Endothelial cell of umbilical vein (primary cell): ENCODE results near the gene TRAPPC10. TPM values are rescaled to one million over a fixed set of nuclear protein-coding genes. Genes with fewer than 3 reads are reported as not detected.

ENCODE experiments used
- BruUV-seq: library from RNA; stranded (reverse); fragments of 400-500 nt; replicated peaks from 2 replicates; lab custom pipeline; 2021; lab: Mats Ljungman, UMichigan
- CTCF ChIA-PET: fragments of 300-600, 350-600 bp; sonication (Branson Sonifier 250); formaldehyde crosslinking; loops from one replicate; lab custom pipeline; 2021; ENCODE audit warnings: antibody characterized with exemption, inconsistent platforms; lab: Charles Lee
- POLR2A ChIA-PET: fragments of 300-600, 350-600 bp; sonication (Branson Sonifier 250); formaldehyde crosslinking; loops from one replicate; lab custom pipeline; 2021; ENCODE audit warnings: antibody characterized with exemption, inconsistent platforms; lab: Charles Lee
- DNase-seq: peaks from one replicate; pipeline ENCODE4 v3.0.0-alpha.2; 2011; ENCODE audit warnings: low read depth, low spot score
- FAIRE-seq: peaks from 2 replicates; lab custom pipeline; 2011; peaks lifted over from hg19 to GRCh38; lab: Jason Lieb, UNC
- H2AFZ ChIP-seq: 2 replicates; pipeline ENCODE4 v1.6.0; 2012; ENCODE audit warnings: low read depth, low read length, control low read depth, inconsistent platforms
- H3K27ac ChIP-seq: 2 replicates; pipeline ENCODE4 v1.5.1; 2011; ENCODE audit warnings: low read depth, mild to moderate bottlenecking, control low read depth, low read length, moderate library complexity; ENCODE audit not compliant: insufficient read depth
- H3K27me3 ChIP-seq, 2 experiments: 2 replicates each; pipeline versions ENCODE4 v1.6.0 to v1.6.1; 2011; ENCODE audit warnings: low read length in 2 of 2, mixed read lengths in 1 of 2; ENCODE audit not compliant: control insufficient read depth in 2 of 2, insufficient read depth in 2 of 2
- H3K36me3 ChIP-seq, 2 experiments: 2 replicates in 1 of 2; 3 replicates in 1 of 2; pipeline ENCODE4 v1.5.1; 2011; ENCODE audit warnings: low read length in 2 of 2, mild to moderate bottlenecking in 1 of 2, moderate library complexity in 1 of 2; ENCODE audit not compliant: control insufficient read depth in 2 of 2, insufficient read depth in 2 of 2; ENCODE audit errors: extremely low read depth in 1 of 2
- H3K4me1 ChIP-seq: 3 replicates; pipeline ENCODE4 v1.5.1; 2011; ENCODE audit warnings: mild to moderate bottlenecking, low read length; ENCODE audit not compliant: control insufficient read depth, insufficient read depth; ENCODE audit errors: extremely low read depth
- H3K4me2 ChIP-seq: 2 replicates; pipeline ENCODE4 v1.6.1; 2011; ENCODE audit warnings: low read length, control low read depth, mixed read lengths; ENCODE audit not compliant: insufficient read depth
- H3K4me3 ChIP-seq, 3 experiments: fragments of 200-600 bp in 1 of 3; sonication (generic), shearing (Covaris generic) in 1 of 3; replicated peaks in 1 of 3; 2 replicates each; pipeline ENCODE4 v1.5.1; 2011 to 2016; ENCODE audit warnings: control low read depth in 3 of 3, low read length in 3 of 3, mild to moderate bottlenecking in 2 of 3, inconsistent platforms in 1 of 3, low read depth in 1 of 3, moderate library complexity in 1 of 3; ENCODE audit not compliant: insufficient read depth in 1 of 3
- H3K79me2 ChIP-seq: 2 replicates; pipeline ENCODE4 v1.6.0; 2012; ENCODE audit warnings: low read length, inconsistent platforms; ENCODE audit not compliant: control insufficient read depth, insufficient read depth
- H3K9ac ChIP-seq: replicated peaks from 2 replicates; pipeline ENCODE3; 2011; ENCODE audit warnings: low read length, control low read depth; ENCODE audit not compliant: insufficient read depth; ENCODE audit errors: extremely low read depth
- H3K9me1 ChIP-seq: replicated peaks from 3 replicates; pipeline ENCODE4 v1.6.0; 2011; ENCODE audit warnings: mild to moderate bottlenecking, low read length; ENCODE audit not compliant: control insufficient read depth, insufficient read depth; ENCODE audit errors: extremely low read depth
- H3K9me3 ChIP-seq: replicated peaks from 2 replicates; pipeline ENCODE4 v1.5.1; 2012; ENCODE audit warnings: low read length, inconsistent platforms; ENCODE audit not compliant: control insufficient read depth, insufficient read depth
- H4K20me1 ChIP-seq: replicated peaks from 2 replicates; pipeline ENCODE3; 2011; ENCODE audit warnings: mild to moderate bottlenecking, low read length; ENCODE audit not compliant: control insufficient read depth, insufficient read depth; ENCODE audit errors: extremely low read depth
- CTCF ChIP-seq, 2 donors: IDR thresholded peaks; 1 replicate in 1 of 2; 2 replicates in 1 of 2; pipeline ENCODE4 v1.5.1; 2011; ENCODE audit warnings: low read length in 2 of 2, mild to moderate bottlenecking in 2 of 2, moderate library complexity in 2 of 2, control low read depth in 1 of 2, inconsistent platforms in 1 of 2, low read depth in 1 of 2; ENCODE audit not compliant: insufficient read depth in 1 of 2; ENCODE audit errors: extremely low read depth in 1 of 2
- EZH2 ChIP-seq: IDR thresholded peaks from 2 replicates; pipeline ENCODE4 v1.6.1; 2012; ENCODE audit warnings: borderline replicate concordance, low read depth, mild to moderate bottlenecking, moderate library complexity, low read length, inconsistent platforms; ENCODE audit not compliant: severe bottlenecking
- FOS ChIP-seq: IDR thresholded peaks from 2 replicates; pipeline ENCODE4 v1.6.1; 2011; ENCODE audit warnings: mild to moderate bottlenecking, low read length, moderate library complexity, borderline replicate concordance; ENCODE audit not compliant: insufficient read depth
- GATA2 ChIP-seq: IDR thresholded peaks from 2 replicates; pipeline ENCODE4 v1.7.0; 2011; ENCODE audit warnings: low read depth, mild to moderate bottlenecking, moderate library complexity, mixed read lengths, low read length; ENCODE audit not compliant: insufficient read length, insufficient read depth
- JUN ChIP-seq: IDR thresholded peaks from 2 replicates; pipeline ENCODE4 v1.6.1; 2011; ENCODE audit warnings: borderline replicate concordance, low read depth; ENCODE audit not compliant: insufficient read length, insufficient read depth
- MAX ChIP-seq: IDR thresholded peaks from 2 replicates; pipeline ENCODE4 v1.6.1; 2011; ENCODE audit not compliant: insufficient read depth, insufficient read length
- MYC ChIP-seq: IDR thresholded peaks from one replicate; pipeline ENCODE4 v1.6.1; 2011; ENCODE audit warnings: mild to moderate bottlenecking, low read depth, low read length
- POLR2A ChIP-seq: IDR thresholded peaks from 2 replicates; pipeline ENCODE4 v1.6.1; 2012; ENCODE audit warnings: low read depth, mild to moderate bottlenecking, control low read depth, low read length
- POLR2AphosphoS5 ChIP-seq: IDR thresholded peaks from 2 replicates; pipeline ENCODE4 v1.6.1; 2012; ENCODE audit warnings: low read depth, mild to moderate bottlenecking, control low read depth, low read length, moderate library complexity; ENCODE audit not compliant: insufficient read depth
- dilution Hi-C: fragments of 300-500 bp; cut with MboI; formaldehyde crosslinking; loops from one replicate; pipeline ENCODE4 v1.15.0; 2019; ENCODE audit warnings: low sequenced_read_pairs; ENCODE audit not compliant: extremely low pct_ligation_motif_present
- intact Hi-C: fragments of 100-400 bp; cut with micrococcal nuclease; formaldehyde crosslinking; loops from one replicate; pipeline ENCODE4 v1.10.0; 2022
- polyA plus RNA-seq, 4 experiments: library from polyadenylated mRNA; depleted of rRNA in 3 of 4; stranded (reverse) in 3 of 4; unstranded in 1 of 4; fragments of >200 nt; gene quantifications; 2 replicates each; pipeline versions ENCODE4 v1.2.1 to v1.2.3, GENCODE V29; 2011 to 2012; ENCODE audit warnings: missing spikeins in 1 of 4
- total RNA-seq: library from RNA; stranded (reverse); gene quantifications from 2 replicates; pipeline ENCODE4 v1.2.3, GENCODE V29; 2021

The TRAPPC10 gene
- total and polyA plus RNA-seq, 2 donors (not counting 3 experiments of a cell fraction or from before 2014, with no cell fraction given), result 21.5 to 33.6 TPM

- H3K79me2 ChIP-seq, result no peaks in the 10 kb centered on the region
- H3K4me1 ChIP-seq, result no peaks in the 10 kb centered on the region
- H3K9me1 ChIP-seq, result no peaks in the 10 kb centered on the region
- BruUV-seq, result no TSS peak
- no peak for DNase-seq
- ChIA-PET POLR2A (no interaction called here), CTCF (interaction anchor here (0.6 to 3.7 kb wide), 44 partner anchors 10 to 323 kb away, joined by 3 to 37 read pairs (median 4); partner anchors contain the start of gene RRP1)
- H3K27ac ChIP-seq, result no peak overlapping the region
- no peak overlapping the region for H3K4me2 ChIP-seq
- no peak overlapping the region for H3K9ac ChIP-seq
- intact Hi-C loops (loop anchor here (1.0 kb wide), 1 partner anchor 165 kb away; no protein-coding TSS in a partner anchor), dilution Hi-C loops (no loop called here)
- TF ChIP-seq CTCF (IDR thresholded peaks at IDR 0.05; ENCODE audit: extremely low read depth in 1 of 2, insufficient read depth in 1 of 2, low read depth in 1 of 2, low read length in 2 of 2), result no peak
- TF ChIP-seq JUN, result no peak
- TF ChIP-seq FOS, result no peak
- TF ChIP-seq EZH2, result no peak
- no peak for TF ChIP-seq MYC
- no peak for TF ChIP-seq POLR2AphosphoS5
- TF ChIP-seq MAX, result no peak
- no peak for TF ChIP-seq POLR2A
- no peak for TF ChIP-seq GATA2
- FAIRE-seq, result no peak
- H2AFZ ChIP-seq, result no peak overlapping the region
- no peaks in the 10 kb centered on the region for H4K20me1 ChIP-seq
- no peak overlapping the region for H3K4me3 ChIP-seq
- no peaks in the 10 kb centered on the region for H3K27me3 ChIP-seq
- no peaks in the 10 kb centered on the region for H3K9me3 ChIP-seq
- peaks cover 3 to 26% of the 10 kb centered on the region in 2 experiments for H3K36me3 ChIP-seq
Observed at GRCh38 chr21:43974791-43975468, 37.2 kb upstream of the TRAPPC10 start.
